A549 (cell line): ENCODE results near the gene TRIM69.

Experiments used
- ELK1 ChIP-seq: fragments of 150-350 bp; IDR thresholded peaks from 2 replicates; pipeline ENCODE4 v1.6.1; 2014; ENCODE audit warnings: low read depth, mild to moderate bottlenecking, low read length
- JUN ChIP-seq, 2 experiments: fragments of >200 bp; sonication (Bioruptor Twin); formaldehyde crosslinking; IDR thresholded peaks; 2 replicates in 1 of 2; 3 replicates in 1 of 2; pipeline ENCODE4 v1.6.1; 2016 to 2017
- USF2 ChIP-seq: fragments of 450-650 bp; IDR thresholded peaks from 2 replicates; pipeline ENCODE4 v1.6.1; 2014; ENCODE audit warnings: antibody characterized with exemption

GRCh38 chr15:44694416-44694815 is 41.9 kb upstream of the TRIM69 start:
- TF ChIP-seq USF2 (no peak), JUN (IDR thresholded peaks at IDR 0.05) (no peak), ELK1 (no peak)
